HL-60 (cell line): ENCODE results near the gene GAS2L2.

Experiments
- DNase-seq, 2 experiments: peaks; one replicate each; pipeline ENCODE4 v3.0.0-alpha.2; 2010 to 2020; ENCODE audit warnings: low read depth in 1 of 2, low spot score in 1 of 2
- H3K27ac ChIP-seq: fragments of 250-450 bp; sonication (Bioruptor Pico); replicated peaks from 2 replicates; pipeline ENCODE4 v1.5.1; 2020; ENCODE audit warnings: mild to moderate bottlenecking, moderate library complexity
- H3K27me3 ChIP-seq: fragments of 250-450 bp; sonication (Bioruptor Pico); 2 replicates; pipeline ENCODE4 v1.5.1; 2021; ENCODE audit warnings: mild to moderate bottlenecking, moderate library complexity; ENCODE audit not compliant: insufficient read depth, poor library complexity, severe bottlenecking
- H3K4me3 ChIP-seq: replicated peaks from 2 replicates; pipeline ENCODE4 v1.5.1; 2011; ENCODE audit warnings: mild to moderate bottlenecking, control low read depth, low read length; ENCODE audit not compliant: insufficient read depth
- CTCF ChIP-seq: IDR thresholded peaks from one replicate; pipeline ENCODE4 v1.5.1; 2011; ENCODE audit warnings: low read length, control low read depth, inconsistent platforms; ENCODE audit not compliant: insufficient read depth
- GABPA ChIP-seq: IDR thresholded peaks from 2 replicates; pipeline ENCODE4 v1.6.1; 2012; ENCODE audit warnings: low read depth
- POLR2AphosphoS5 ChIP-seq: IDR thresholded peaks from 2 replicates; pipeline ENCODE4 v1.6.1; 2012; ENCODE audit warnings: low read depth
- REST ChIP-seq: IDR thresholded peaks from 2 replicates; pipeline ENCODE4 v1.6.1; 2012; ENCODE audit warnings: low read depth; ENCODE audit not compliant: insufficient replicate concordance
- SPI1 ChIP-seq: IDR thresholded peaks from 2 replicates; pipeline ENCODE4 v1.6.1; 2012; ENCODE audit warnings: low read depth, mild to moderate bottlenecking, borderline replicate concordance

Gene GAS2L2

GRCh38 chr17:35745749-35746320 lies 7.2 kb downstream of the GAS2L2 start:
- H3K27me3 ChIP-seq: peaks cover 28% of the 10 kb centered on the region
- TF ChIP-seq SPI1 (no peak), POLR2AphosphoS5 (no peak), CTCF (no peak), GABPA (no peak)
- no peak overlapping the region for H3K4me3 ChIP-seq
- no peak for DNase-seq
- no peak overlapping the region for H3K27ac ChIP-seq

GRCh38 chr17:35745246-35745645 lies 7.8 kb downstream of the GAS2L2 start:
- Histone ChIP-seq H3K27me3 (peaks cover 28% of the 10 kb centered on the region), H3K27ac (no peak overlapping the region), H3K4me3 (no peak overlapping the region)
- DNase-seq: no peak
- TF ChIP-seq GABPA (no peak), CTCF (no peak), SPI1 (no peak), REST (no peak), POLR2AphosphoS5 (no peak)

- no peak for TF ChIP-seq GABPA
- Histone ChIP-seq H3K4me3 (no peak overlapping the region), H3K27ac (no peak overlapping the region), H3K27me3 (peaks cover 26% of the 10 kb centered on the region)
- no peak for DNase-seq
These were observed 8.2 kb downstream of the GAS2L2 start for GRCh38 chr17:35744830-35745229.

GRCh38 chr17:35743626-35744328 lies 9.3 kb downstream of the GAS2L2 start:
- Histone ChIP-seq H3K27ac (no peak overlapping the region), H3K27me3 (peaks cover 17% of the 10 kb centered on the region), H3K4me3 (no peak overlapping the region)
- TF ChIP-seq CTCF (no peak), POLR2AphosphoS5 (no peak), REST (peak; percentile 98), SPI1 (peak; percentile 86), GABPA (no peak)
- DNase-seq: peak; percentile 36 to 72
